Duodenal mucosa (tissue), 2 donors: ENCODE results near the gene ZFR2.
A peak's percentile ranks its signal among the peaks of the same experiment; 100 is the strongest.
"Not testable (repeated sequence)": the region's sequence is repeated elsewhere in the genome, so short reads cannot be mapped to it uniquely, and the experiment has no call there.

Source experiments
- H3K27ac ChIP-seq: one replicate; pipeline ENCODE4 v1.7.0; 2013; ENCODE audit warnings: low read depth, low read length
- H3K27me3 ChIP-seq, 2 donors: one replicate each; pipeline ENCODE4 v1.7.0; 2013; ENCODE audit warnings: low read length in 2 of 2, control low read depth in 1 of 2; ENCODE audit not compliant: insufficient read depth in 2 of 2, control insufficient read depth in 1 of 2
- H3K36me3 ChIP-seq, 2 donors: one replicate each; pipeline ENCODE4 v1.7.0; 2013; ENCODE audit warnings: low read length in 2 of 2, control low read depth in 1 of 2; ENCODE audit not compliant: insufficient read depth in 2 of 2, control insufficient read depth in 1 of 2
- H3K4me1 ChIP-seq, 2 donors: one replicate each; pipeline ENCODE4 v1.7.0; 2013; ENCODE audit warnings: low read length in 2 of 2, control low read depth in 1 of 2; ENCODE audit not compliant: insufficient read depth in 2 of 2, control insufficient read depth in 1 of 2
- H3K4me3 ChIP-seq, 2 donors: one replicate each; pipeline ENCODE4 v1.7.0; 2013; ENCODE audit warnings: low read length in 2 of 2, low read depth in 1 of 2
- H3K9ac ChIP-seq, 2 donors: one replicate each; pipeline ENCODE4 v1.7.0; 2013; ENCODE audit warnings: low read length in 2 of 2, low read depth in 1 of 2
- H3K9me3 ChIP-seq, 2 donors: one replicate each; pipeline ENCODE4 v1.7.0; 2013; ENCODE audit warnings: low read length in 2 of 2, control low read depth in 1 of 2; ENCODE audit not compliant: control insufficient read depth in 1 of 2

Gene ZFR2

GRCh38 chr19:3767050-3767449, 101.8 kb downstream of the ZFR2 start:
- no peak overlapping the region for H3K27ac ChIP-seq
- peaks cover 0 to 6% of the 10 kb centered on the region in 2 donors for H3K4me1 ChIP-seq
- no peaks in the 10 kb centered on the region for H3K27me3 ChIP-seq
- peaks cover 18 to 30% of the 10 kb centered on the region in 2 donors for H3K36me3 ChIP-seq
- no peaks in the 10 kb centered on the region for H3K9me3 ChIP-seq
- H3K4me3 ChIP-seq, result no peak overlapping the region
- H3K9ac ChIP-seq, result no peak overlapping the region

GRCh38 chr19:3766520-3766919, 102.3 kb downstream of the ZFR2 start:
- H3K9me3 ChIP-seq, result no peaks in the 10 kb centered on the region
- no peaks in the 10 kb centered on the region for H3K27me3 ChIP-seq
- no peak overlapping the region for H3K9ac ChIP-seq
- no peak overlapping the region for H3K27ac ChIP-seq
- H3K36me3 ChIP-seq, result peaks cover 18 to 30% of the 10 kb centered on the region in 2 donors
- peaks cover 3 to 10% of the 10 kb centered on the region in 2 donors for H3K4me1 ChIP-seq
- no peak overlapping the region for H3K4me3 ChIP-seq

GRCh38 chr19:3765757-3766156, 103.1 kb downstream of the ZFR2 start:
- H3K4me3 ChIP-seq, H3K9me3 ChIP-seq, H3K27me3 ChIP-seq, H3K9ac ChIP-seq, H3K27ac ChIP-seq: not testable (repeated sequence)
- Histone ChIP-seq H3K36me3 (peaks cover 18 to 30% of the 10 kb centered on the region in 2 donors), H3K4me1 (peaks cover 5 to 14% of the 10 kb centered on the region in 2 donors)

- no peaks in the 10 kb centered on the region for H3K27me3 ChIP-seq
- H3K4me1 ChIP-seq, result peaks cover 7 to 18% of the 10 kb centered on the region in 2 donors
- peaks cover 18 to 30% of the 10 kb centered on the region in 2 donors for H3K36me3 ChIP-seq
- no peak overlapping the region for H3K27ac ChIP-seq
- H3K4me3 ChIP-seq, result no peak overlapping the region
- no peaks in the 10 kb centered on the region for H3K9me3 ChIP-seq
- H3K9ac ChIP-seq, result no peak overlapping the region
Observed at GRCh38 chr19:3765121-3765520, 103.7 kb downstream of the ZFR2 start.

- no peaks in the 10 kb centered on the region for H3K9me3 ChIP-seq
- peaks cover 17 to 27% of the 10 kb centered on the region in 2 donors for H3K4me1 ChIP-seq
- H3K27me3 ChIP-seq, result no peaks in the 10 kb centered on the region
- peak within 1 kb of the TSS; percentile 96 to 97 for H3K9ac ChIP-seq
- peak within 1 kb of the TSS; percentile 98 for H3K27ac ChIP-seq
- H3K36me3 ChIP-seq, result peaks cover 13 to 24% of the 10 kb centered on the region in 2 donors
- peak within 1 kb of the TSS; percentile 94 to 97 for H3K4me3 ChIP-seq
Observed at GRCh38 chr19:3762501-3763459, 106.1 kb downstream of the ZFR2 start, which contains the start of gene MRPL54. TSS of gene MRPL54 (plus strand) at chr19:3762682. CDS start at chr19:3762701, 19 bp downstream.

GRCh38 chr19:3762130-3762473, 106.7 kb downstream of the ZFR2 start:
- H3K4me1 ChIP-seq, result peaks cover 17 to 27% of the 10 kb centered on the region in 2 donors
- H3K27ac ChIP-seq, result peak overlapping the region; percentile 98
- peak overlapping the region; percentile 94 to 97 for H3K4me3 ChIP-seq
- no peaks in the 10 kb centered on the region for H3K9me3 ChIP-seq
- H3K27me3 ChIP-seq, result no peaks in the 10 kb centered on the region
- peak overlapping the region in 1 of 2 donors; percentile 79 for H3K9ac ChIP-seq
- peaks cover 8 to 17% of the 10 kb centered on the region in 2 donors for H3K36me3 ChIP-seq

GRCh38 chr19:3761382-3762129, 107.3 kb downstream of the ZFR2 start, which contains the start of gene APBA3:
TSS of gene APBA3 (minus strand) at chr19:3761692. CDS start at chr19:3760264, 1,428 bp downstream.
- Histone ChIP-seq H3K27me3 (no peaks in the 10 kb centered on the region), H3K9ac (peak within 1 kb of the TSS; percentile 96 to 97), H3K36me3 (peaks cover 7 to 12% of the 10 kb centered on the region in 2 donors), H3K9me3 (no peaks in the 10 kb centered on the region), H3K27ac (peak within 1 kb of the TSS; percentile 98), H3K4me3 (peak within 1 kb of the TSS; percentile 94 to 97), H3K4me1 (peaks cover 17 to 27% of the 10 kb centered on the region in 2 donors)

- no peaks in the 10 kb centered on the region for H3K27me3 ChIP-seq
Observed at GRCh38 chr19:3760871-3761361, 107.9 kb downstream of the ZFR2 start.

GRCh38 chr19:3759482-3760254, 109.2 kb downstream of the ZFR2 start:
- no peak overlapping the region for H3K9ac ChIP-seq
- no peaks in the 10 kb centered on the region for H3K9me3 ChIP-seq
- peaks cover 17 to 27% of the 10 kb centered on the region in 2 donors for H3K4me1 ChIP-seq
- H3K36me3 ChIP-seq, result peaks cover 0 to 3% of the 10 kb centered on the region in 2 donors
- H3K4me3 ChIP-seq, result no peak overlapping the region
- H3K27ac ChIP-seq, result no peak overlapping the region
- no peaks in the 10 kb centered on the region for H3K27me3 ChIP-seq

More at GRCh38 chr19:3760871-3761361, 107.9 kb downstream of the ZFR2 start:
- H3K4me3 ChIP-seq, result peak overlapping the region; percentile 94 to 97
- H3K36me3 ChIP-seq, result peaks cover 4 to 8% of the 10 kb centered on the region in 2 donors
- H3K4me1 ChIP-seq, result peaks cover 17 to 27% of the 10 kb centered on the region in 2 donors
- H3K9me3 ChIP-seq, result no peaks in the 10 kb centered on the region
- H3K9ac ChIP-seq, result peak overlapping the region; percentile 83 to 97
- H3K27ac ChIP-seq, result peak overlapping the region; percentile 76
